Kidney (tissue), 14 donors: Measurements from ENCODE around the gene PNLDC1. TPM values are rescaled to one million over a fixed set of nuclear protein-coding genes. Genes with fewer than 3 reads are reported as not detected.

Experiments used
- DNase-seq, 5 donors: peaks; one replicate each; pipeline ENCODE4 v3.0.0-alpha.2; 2013 to 2020
- FAIRE-seq: peaks from 2 replicates; lab custom pipeline; 2012; peaks lifted over from hg19 to GRCh38; lab: Jason Lieb, UNC
- H3K27ac ChIP-seq, 2 donors: one replicate each; pipeline ENCODE4 v1.7.0; 2013; ENCODE audit warnings: low read depth in 2 of 2, low read length in 2 of 2, inconsistent platforms in 1 of 2
- H3K27me3 ChIP-seq: one replicate; pipeline ENCODE4 v1.7.1; 2013; ENCODE audit warnings: low read length, inconsistent platforms; ENCODE audit not compliant: control insufficient read depth, insufficient read depth
- H3K36me3 ChIP-seq, 3 donors: one replicate each; pipeline versions ENCODE4 v1.7.0 to v1.7.1; 2013; ENCODE audit warnings: low read length in 3 of 3, control low read depth in 1 of 3, inconsistent platforms in 1 of 3; ENCODE audit not compliant: insufficient read depth in 3 of 3, control insufficient read depth in 2 of 3
- H3K4me1 ChIP-seq, 3 donors: one replicate each; pipeline versions ENCODE4 v1.7.0 to v1.7.1; 2013; ENCODE audit warnings: low read length in 3 of 3, inconsistent platforms in 1 of 3, low read depth in 1 of 3; ENCODE audit not compliant: control insufficient read depth in 2 of 3, insufficient read depth in 2 of 3
- H3K4me3 ChIP-seq, 3 donors: one replicate each; pipeline versions ENCODE4 v1.7.0 to v1.8.1; 2013; ENCODE audit warnings: low read length in 3 of 3, control low read depth in 1 of 3, inconsistent platforms in 1 of 3
- H3K9ac ChIP-seq, 3 donors: one replicate each; pipeline versions ENCODE4 v1.7.0 to v1.7.1; 2013; ENCODE audit warnings: low read length in 3 of 3, control low read depth in 1 of 3, inconsistent platforms in 1 of 3
- H3K9me3 ChIP-seq, 3 donors: one replicate each; pipeline versions ENCODE4 v1.7.0 to v1.7.1; 2013; ENCODE audit warnings: low read length in 3 of 3, control low read depth in 1 of 3, inconsistent platforms in 1 of 3; ENCODE audit not compliant: control insufficient read depth in 2 of 3, insufficient read depth in 1 of 3
- CTCF ChIP-seq: IDR thresholded peaks from 3 replicates; pipeline ENCODE4 v1.5.1; 2012; ENCODE audit warnings: mild to moderate bottlenecking, moderate library complexity, borderline replicate concordance; ENCODE audit not compliant: insufficient read depth; ENCODE audit errors: extremely low read depth
- intact Hi-C: fragments of 100-400 bp; cut with DNase I; formaldehyde crosslinking; loops from one replicate; pipeline ENCODE4 v1.11.1; 2022
- polyA plus RNA-seq: library from polyadenylated mRNA; stranded (reverse); fragments of 350-450 nt; fragmentation: Illumina TruSeq; extraction: RNeasy Lipid Tissue Mini Kit (QIAGEN cat#74804); gene quantifications from one replicate; pipeline ENCODE4 v1.2.3, GENCODE V29; 2014; ENCODE audit warnings: low read depth, low replicate concordance; ENCODE audit not compliant: insufficient read depth
- total RNA-seq: library from RNA; stranded (reverse); fragmentation: NEBNext Ultra II Directional; extraction: Animal tissue kit (Norgen Biotek cat#: 25700); gene quantifications from one replicate; pipeline ENCODE4 v1.2.1, GENCODE V29; 2021
- donor health status: control.
- donor health status: control.
- donor health status: control.
- donor health status: control.
- donor health status: control.
- donor health status: DM: yes; HTN: yes; CAD: no.
- donor health status: Normal renal cell carcinoma (clear cell type).

PNLDC1 gene
- total and polyA plus RNA-seq, 2 donors from 2014 or later: 0.34 TPM; not detected in 1

GRCh38 chr6:159761129-159761872 is 38.8 kb upstream of the PNLDC1 start:
- intact Hi-C loops: no loop called here
- H3K9ac ChIP-seq: peak overlapping the region; percentile 47 to 95 (median 78)
- H3K27ac ChIP-seq: peak overlapping the region; percentile 98 to 99
- H3K9me3 ChIP-seq: no peaks in the 10 kb centered on the region
- FAIRE-seq (no peak), DNase-seq (peak in 2 of 5 donors; percentile 61 to 78)
- TF ChIP-seq CTCF: no peak
- peaks cover 0 to 15% (median 3%) of the 10 kb centered on the region in 3 donors for H3K4me1 ChIP-seq
- peaks cover 0 to 15% (median 10%) of the 10 kb centered on the region in 3 donors for H3K36me3 ChIP-seq
- H3K4me3 ChIP-seq: peak overlapping the region; percentile 72 to 98 (median 83)
- no peaks in the 10 kb centered on the region for H3K27me3 ChIP-seq

DNA sequence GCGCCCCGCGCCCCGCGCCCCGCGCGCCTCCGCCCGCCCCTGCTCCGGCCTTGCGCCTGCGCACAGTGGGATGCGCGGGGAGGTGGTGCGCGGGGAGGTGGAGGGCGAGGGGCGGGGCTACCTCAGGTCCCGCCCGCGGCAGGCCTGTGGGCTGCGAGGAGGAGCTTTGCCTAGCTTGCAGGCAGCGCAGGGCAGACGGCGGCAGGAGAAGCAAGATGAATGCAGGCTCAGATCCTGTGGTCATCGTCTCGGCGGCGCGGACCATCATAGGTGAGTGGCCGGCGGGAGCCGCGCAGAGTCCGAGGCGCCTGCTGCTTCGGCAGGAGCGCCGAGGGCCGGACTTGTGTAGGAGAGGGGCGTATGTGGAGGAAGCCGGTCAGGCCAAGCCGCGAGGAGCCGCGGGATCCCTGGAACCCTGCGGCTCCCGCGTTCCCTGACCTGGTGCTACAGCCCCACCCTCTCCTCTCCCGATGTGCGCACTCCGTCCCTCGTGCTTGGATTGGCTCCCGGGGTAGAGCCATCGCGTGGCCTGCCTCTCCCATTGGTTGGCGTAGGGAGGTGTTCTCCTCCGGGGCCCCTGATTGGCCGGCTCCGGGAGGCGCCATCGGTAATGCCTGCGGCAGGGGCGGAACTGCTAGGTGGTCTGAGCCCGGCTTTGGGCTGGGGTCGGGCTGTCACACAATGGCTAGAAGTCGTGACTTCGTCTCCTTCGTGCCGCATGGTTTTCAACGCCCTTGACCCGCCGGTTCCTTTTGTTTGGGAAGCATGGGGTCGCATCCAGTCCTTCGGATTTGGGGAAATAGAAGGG is 38.0 kb upstream of the PNLDC1 start, which contains the start of gene ACAT2:
TSS of gene ACAT2 (plus strand) at position 173 of the 808 bp plus-strand sequence. CDS start at position 216, 43 bp downstream.
- no peak for FAIRE-seq
- TF ChIP-seq CTCF: no peak
- no peaks in the 10 kb centered on the region for H3K27me3 ChIP-seq
- DNase-seq: peak; percentile 95 to 98 (median 97)
- peaks cover 0 to 15% (median 3%) of the 10 kb centered on the region in 3 donors for H3K4me1 ChIP-seq
- peaks cover 3 to 16% (median 14%) of the 10 kb centered on the region in 3 donors for H3K36me3 ChIP-seq
- intact Hi-C loops: no loop called here
- no peaks in the 10 kb centered on the region for H3K9me3 ChIP-seq
- peak within 1 kb of the TSS; percentile 71 to 95 (median 90) for H3K9ac ChIP-seq
- H3K4me3 ChIP-seq: peak within 1 kb of the TSS; percentile 83 to 98 (median 84)
- peak within 1 kb of the TSS; percentile 98 to 99 for H3K27ac ChIP-seq

GRCh38 chr6:159762681-159763293 is 37.3 kb upstream of the PNLDC1 start:
- H3K4me3 ChIP-seq: peak overlapping the region; percentile 76 to 98 (median 84)
- H3K4me1 ChIP-seq: peaks cover 0 to 15% (median 3%) of the 10 kb centered on the region in 3 donors
- intact Hi-C loops: no loop called here
- H3K27me3 ChIP-seq: no peaks in the 10 kb centered on the region
- H3K9me3 ChIP-seq: no peaks in the 10 kb centered on the region
- TF ChIP-seq CTCF: no peak
- DNase-seq: peak in 1 of 5 donors; percentile 6
- H3K9ac ChIP-seq: peak overlapping the region; percentile 71 to 94 (median 90)
- FAIRE-seq: no peak
- peaks cover 4 to 20% (median 19%) of the 10 kb centered on the region in 3 donors for H3K36me3 ChIP-seq
- H3K27ac ChIP-seq: peak overlapping the region; percentile 98 to 99
